Mesodermal cell (in vitro differentiated cells): ENCODE data around the gene CTTN.

Source experiments
- H3K27ac ChIP-seq: 2 replicates; pipeline ENCODE4 v1.7.0; 2013; ENCODE audit warnings: mild to moderate bottlenecking, low read depth, low read length, moderate library complexity; ENCODE audit not compliant: severe bottlenecking
- H3K36me3 ChIP-seq: 2 replicates; pipeline ENCODE4 v1.7.1; 2013; ENCODE audit warnings: mild to moderate bottlenecking, low read length, moderate library complexity; ENCODE audit not compliant: control insufficient read depth, insufficient read depth
- H3K4me1 ChIP-seq: one replicate; pipeline ENCODE4 v1.7.1; 2013; ENCODE audit warnings: mild to moderate bottlenecking, low read length; ENCODE audit not compliant: insufficient read depth, control insufficient read depth, poor library complexity, severe bottlenecking
- H3K4me3 ChIP-seq: 2 replicates; pipeline ENCODE4 v1.7.0; 2013; ENCODE audit warnings: low read length, control low read depth, mild to moderate bottlenecking; ENCODE audit not compliant: insufficient read depth, poor library complexity, severe bottlenecking; ENCODE audit errors: extremely low read depth
- H3K9me3 ChIP-seq: 2 replicates; pipeline ENCODE4 v1.7.1; 2013; ENCODE audit warnings: mild to moderate bottlenecking, low read length, moderate library complexity; ENCODE audit not compliant: control insufficient read depth
- WGBS, 2 experiments: methylation state at CpG; one replicate each; pipeline ENCODE4 v1.1.5; 2013; ENCODE audit warnings: missing lambda C conversion rate in 2 of 2; ENCODE audit not compliant: insufficient coverage in 2 of 2; 5-methylcytosine and 5-hydroxymethylcytosine counted together

Gene CTTN

GRCh38 chr11:70360211-70360610, 38.1 kb upstream of the CTTN start:
- WGBS, 2 experiments, result 92 to 96% methylated on average over 2 to 5 of the region's 6 CpGs
- Histone ChIP-seq H3K4me1 (no peaks in the 10 kb centered on the region), H3K27ac (no peak overlapping the region), H3K36me3 (peaks cover 97% of the 10 kb centered on the region), H3K9me3 (no peaks in the 10 kb centered on the region), H3K4me3 (no peak overlapping the region)

GRCh38 chr11:70364178-70364577, 34.2 kb upstream of the CTTN start:
- Histone ChIP-seq H3K9me3 (no peaks in the 10 kb centered on the region), H3K4me3 (no peak overlapping the region), H3K27ac (no peak overlapping the region), H3K4me1 (no peaks in the 10 kb centered on the region), H3K36me3 (peaks cover 84% of the 10 kb centered on the region)
- no CpG with 5 or more reads among the region's 2 CpGs for WGBS, 2 experiments

GRCh38 chr11:70364745-70365543, 33.4 kb upstream of the CTTN start:
- Histone ChIP-seq H3K4me3 (no peak overlapping the region), H3K4me1 (no peaks in the 10 kb centered on the region), H3K36me3 (peaks cover 77% of the 10 kb centered on the region), H3K9me3 (no peaks in the 10 kb centered on the region), H3K27ac (no peak overlapping the region)
- 91 to 97% methylated on average over 20 to 21 of the region's 25 CpGs for WGBS, 2 experiments

- H3K9me3 ChIP-seq, result no peaks in the 10 kb centered on the region
- H3K4me1 ChIP-seq, result no peaks in the 10 kb centered on the region
- no peak overlapping the region for H3K4me3 ChIP-seq
- H3K36me3 ChIP-seq, result peaks cover 71% of the 10 kb centered on the region
- WGBS, 2 experiments, result no CpG with 5 or more reads among the region's 3 CpGs
- no peak overlapping the region for H3K27ac ChIP-seq
These were observed 32.8 kb upstream of the CTTN start for GRCh38 chr11:70365544-70365927.

- 93 to 97% methylated on average over 4 to 8 of the region's 8 CpGs for WGBS, 2 experiments
- H3K36me3 ChIP-seq, result peaks cover 59% of the 10 kb centered on the region
These were observed 31.3 kb upstream of the CTTN start for GRCh38 chr11:70367071-70367470.

GRCh38 chr11:70368961-70369360, 29.4 kb upstream of the CTTN start:
- H3K4me1 ChIP-seq, result no peaks in the 10 kb centered on the region
- H3K9me3 ChIP-seq, result no peaks in the 10 kb centered on the region
- H3K4me3 ChIP-seq, result no peak overlapping the region
- WGBS, 2 experiments, result 100% methylated on average over 1 to 2 of the region's 2 CpGs
- H3K27ac ChIP-seq, result no peak overlapping the region
- peaks cover 59% of the 10 kb centered on the region for H3K36me3 ChIP-seq

More at GRCh38 chr11:70367071-70367470, 31.3 kb upstream of the CTTN start:
- H3K4me1 ChIP-seq, result no peaks in the 10 kb centered on the region
- no peak overlapping the region for H3K27ac ChIP-seq
- no peak overlapping the region for H3K4me3 ChIP-seq
- H3K9me3 ChIP-seq, result no peaks in the 10 kb centered on the region

GRCh38 chr11:70371241-70371640, 27.1 kb upstream of the CTTN start:
- Histone ChIP-seq H3K36me3 (peaks cover 61% of the 10 kb centered on the region), H3K9me3 (no peaks in the 10 kb centered on the region), H3K4me3 (no peak overlapping the region), H3K27ac (no peak overlapping the region), H3K4me1 (no peaks in the 10 kb centered on the region)
- WGBS, 2 experiments, result 84 to 93% methylated on average over 4 of the region's 5 CpGs

GRCh38 chr11:70372076-70372475, 26.3 kb upstream of the CTTN start:
- Histone ChIP-seq H3K9me3 (no peaks in the 10 kb centered on the region), H3K4me3 (no peak overlapping the region), H3K4me1 (no peaks in the 10 kb centered on the region), H3K36me3 (peaks cover 66% of the 10 kb centered on the region), H3K27ac (no peak overlapping the region)
- WGBS, 2 experiments, result 95 to 96% methylated on average over 5 to 6 of the region's 8 CpGs

GRCh38 chr11:70376621-70377020, 21.7 kb upstream of the CTTN start:
- Histone ChIP-seq H3K4me3 (no peak overlapping the region), H3K27ac (no peak overlapping the region), H3K36me3 (peaks cover 93% of the 10 kb centered on the region), H3K9me3 (no peaks in the 10 kb centered on the region), H3K4me1 (peaks cover 3% of the 10 kb centered on the region)
- WGBS, 2 experiments, result 80 to 90% methylated on average over 3 to 7 of the region's 12 CpGs

GRCh38 chr11:70377645-70378044, 20.7 kb upstream of the CTTN start:
- Histone ChIP-seq H3K4me3 (no peak overlapping the region), H3K4me1 (peaks cover 12% of the 10 kb centered on the region), H3K27ac (no peak overlapping the region), H3K9me3 (no peaks in the 10 kb centered on the region), H3K36me3 (peaks cover 90% of the 10 kb centered on the region)
- WGBS, 2 experiments, result 100% methylated on average over 6 to 7 of the region's 8 CpGs

GRCh38 chr11:70378506-70379134, 19.7 kb upstream of the CTTN start:
- Histone ChIP-seq H3K27ac (no peak overlapping the region), H3K4me3 (no peak overlapping the region), H3K9me3 (no peaks in the 10 kb centered on the region), H3K4me1 (peaks cover 13% of the 10 kb centered on the region), H3K36me3 (peaks cover 87% of the 10 kb centered on the region)
- 89 to 90% methylated on average over 7 to 8 of the region's 9 CpGs for WGBS, 2 experiments
